Activated CD4-positive, alpha-beta memory T cell treated with anti-CD3 and anti-CD28 coated beads for 36 hours (primary cell): ENCODE results near the gene HOXB3. TPM values are rescaled to one million over a fixed set of nuclear protein-coding genes. Genes with fewer than 3 reads are reported as not detected.
"Not testable (repeated sequence)": the region's sequence is repeated elsewhere in the genome, so short reads cannot be mapped to it uniquely, and the experiment has no call there.

Source experiments
- CTCF ChIA-PET: fragments of 350-600 bp; sonication (Branson Sonifier 250); formaldehyde crosslinking; loops from one replicate; lab custom pipeline; 2021; ENCODE audit warnings: antibody characterized with exemption, inconsistent platforms; lab: Charles Lee
- POLR2A ChIA-PET: fragments of 350-600 bp; sonication (Branson Sonifier 250); formaldehyde crosslinking; loops from one replicate; lab custom pipeline; 2021; ENCODE audit warnings: antibody characterized with exemption; lab: Charles Lee
- DNase-seq: peaks from one replicate; pipeline ENCODE4 v3.0.0-alpha.2; 2020
- H3K27ac Mint-ChIP-seq: one replicate; pipeline ENCODE4 v1.8.0; 2021; ENCODE audit warnings: mixed read lengths
- H3K27me3 Mint-ChIP-seq: one replicate; pipeline ENCODE4 v1.8.0; 2021; ENCODE audit warnings: mixed read lengths
- H3K36me3 Mint-ChIP-seq: one replicate; pipeline ENCODE4 v1.8.0; 2021; ENCODE audit warnings: mixed read lengths
- H3K4me1 Mint-ChIP-seq: one replicate; pipeline ENCODE4 v1.8.0; 2021; ENCODE audit warnings: low read depth, mixed read lengths
- H3K4me3 Mint-ChIP-seq: one replicate; pipeline ENCODE4 v1.8.0; 2021; ENCODE audit warnings: mild to moderate bottlenecking, mixed read lengths
- H3K9me3 Mint-ChIP-seq: one replicate; pipeline ENCODE4 v1.8.0; 2021; ENCODE audit warnings: mixed read lengths
- intact Hi-C: fragments of 100-400 bp; cut with micrococcal nuclease; formaldehyde crosslinking; loops from one replicate; pipeline ENCODE4 v1.15.1; 2023
- total RNA-seq, 2 experiments: library from RNA; stranded (reverse); gene quantifications; one replicate each; pipeline ENCODE4 v1.2.3, GENCODE V29; 2021

The HOXB3 gene
- total RNA-seq, 2 experiments from 2014 or later: 2.6 TPM

GRCh38 chr17:48513666-48514455 is 76.2 kb downstream of the HOXB3 start:
- H3K36me3 Mint-ChIP-seq: no peaks in the 10 kb centered on the region
- intact Hi-C loops: no loop called here
- POLR2A ChIA-PET: interaction anchor here (0.5 to 1.2 kb wide), 2 partner anchors 29 to 828 kb away, joined by 3 read pairs; no protein-coding TSS in a partner anchor
- CTCF ChIA-PET: interaction anchor here (1.3 kb wide), 1 partner anchor 21 kb away, joined by 6 read pairs; no protein-coding TSS in a partner anchor
- H3K4me3 Mint-ChIP-seq: no peak overlapping the region
- H3K4me1 Mint-ChIP-seq: peaks cover 34% of the 10 kb centered on the region
- no peak overlapping the region for H3K27ac Mint-ChIP-seq
- peaks cover 10% of the 10 kb centered on the region for H3K27me3 Mint-ChIP-seq
- no peaks in the 10 kb centered on the region for H3K9me3 Mint-ChIP-seq
- DNase-seq: no peak

GRCh38 chr17:48513097-48513496 is 76.9 kb downstream of the HOXB3 start:
- H3K4me3 Mint-ChIP-seq: peak overlapping the region; percentile 25
- ChIA-PET POLR2A (interaction anchor here (0.5 to 1.2 kb wide), 2 partner anchors 30 to 829 kb away, joined by 3 read pairs; no protein-coding TSS in a partner anchor), CTCF (interaction anchor here (0.7 to 1.3 kb wide), 2 partner anchors 21 to 56 kb away, joined by 4 to 6 read pairs; no protein-coding TSS in a partner anchor)
- intact Hi-C loops: no loop called here
- H3K27me3 Mint-ChIP-seq: peaks cover 10% of the 10 kb centered on the region
- peaks cover 36% of the 10 kb centered on the region for H3K4me1 Mint-ChIP-seq
- no peaks in the 10 kb centered on the region for H3K9me3 Mint-ChIP-seq
- no peaks in the 10 kb centered on the region for H3K36me3 Mint-ChIP-seq
- H3K27ac Mint-ChIP-seq: no peak overlapping the region
- DNase-seq: peak; percentile 27

GRCh38 chr17:48510761-48511604 is 79.1 kb downstream of the HOXB3 start:
- Mint-ChIP-seq H3K4me1 (peaks cover 41% of the 10 kb centered on the region), H3K27me3 (peaks cover 5% of the 10 kb centered on the region), H3K9me3 (no peaks in the 10 kb centered on the region), H3K27ac (peak overlapping the region; percentile 77), H3K36me3 (no peaks in the 10 kb centered on the region), H3K4me3 (peak overlapping the region; percentile 29)
- peak; percentile 62 for DNase-seq
- ChIA-PET CTCF (interaction anchor here (0.8 to 1.4 kb wide), 2 partner anchors 126 to 168 kb away, joined by 3 to 5 read pairs; no protein-coding TSS in a partner anchor), POLR2A (interaction anchor here (0.6 to 1.5 kb wide), 5 partner anchors 9 to 792 kb away, joined by 3 to 4 read pairs (median 4); no protein-coding TSS in a partner anchor)
- intact Hi-C loops: loop anchor here (1.0 to 2.0 kb wide), 3 partner anchors 18 to 52 kb away; no protein-coding TSS in a partner anchor

GRCh38 chr17:48510381-48510760 is 79.7 kb downstream of the HOXB3 start:
- CTCF ChIA-PET: interaction anchor here (0.6 to 1.4 kb wide), 3 partner anchors 126 to 159 kb away, joined by 3 to 5 read pairs (median 3); no protein-coding TSS in a partner anchor

GRCh38 chr17:48509708-48510107 is 80.3 kb downstream of the HOXB3 start:
- H3K4me1 Mint-ChIP-seq: peaks cover 50% of the 10 kb centered on the region
- ChIA-PET POLR2A (interaction anchor here (1.5 kb wide), 1 partner anchor 10 kb away, joined by 3 read pairs; no protein-coding TSS in a partner anchor), CTCF (interaction anchor here (0.6 to 0.9 kb wide), 2 partner anchors 157 to 159 kb away, joined by 3 read pairs; no protein-coding TSS in a partner anchor)
- H3K4me3 Mint-ChIP-seq, H3K9me3 Mint-ChIP-seq, DNase-seq, H3K27ac Mint-ChIP-seq, H3K27me3 Mint-ChIP-seq, H3K36me3 Mint-ChIP-seq: not testable (repeated sequence)
- intact Hi-C loops: loop anchor here (2.0 kb wide), 2 partner anchors 17 to 39 kb away; no protein-coding TSS in a partner anchor

More at GRCh38 chr17:48510381-48510760, 79.7 kb downstream of the HOXB3 start:
- H3K27me3 Mint-ChIP-seq: peaks cover 2% of the 10 kb centered on the region
- H3K9me3 Mint-ChIP-seq: no peaks in the 10 kb centered on the region
- DNase-seq: no peak
- POLR2A ChIA-PET: interaction anchor here (1.5 kb wide), 1 partner anchor 10 kb away, joined by 3 read pairs; no protein-coding TSS in a partner anchor
- no peak overlapping the region for H3K4me3 Mint-ChIP-seq
- H3K36me3 Mint-ChIP-seq: no peaks in the 10 kb centered on the region
- peaks cover 47% of the 10 kb centered on the region for H3K4me1 Mint-ChIP-seq
- H3K27ac Mint-ChIP-seq: peak overlapping the region; percentile 13
- intact Hi-C loops: loop anchor here (2.0 kb wide), 2 partner anchors 18 to 38 kb away; no protein-coding TSS in a partner anchor

- Mint-ChIP-seq H3K4me3 (no peak overlapping the region), H3K27me3 (no peaks in the 10 kb centered on the region)
These were observed 83.8 kb downstream of the HOXB3 start for GRCh38 chr17:48506246-48506645.

GRCh38 chr17:48505788-48506187 is 84.3 kb downstream of the HOXB3 start:
- intact Hi-C loops: no loop called here

More at GRCh38 chr17:48506246-48506645, 83.8 kb downstream of the HOXB3 start:
- POLR2A ChIA-PET: no interaction called here
- no peaks in the 10 kb centered on the region for H3K36me3 Mint-ChIP-seq
- H3K27ac Mint-ChIP-seq: peak overlapping the region; percentile 18
- CTCF ChIA-PET: interaction anchor here (1.1 to 1.6 kb wide), 5 partner anchors 13 to 198 kb away, joined by 3 to 5 read pairs (median 4); no protein-coding TSS in a partner anchor
- H3K9me3 Mint-ChIP-seq: no peaks in the 10 kb centered on the region
- intact Hi-C loops: no loop called here
- DNase-seq: no peak
- peaks cover 26% of the 10 kb centered on the region for H3K4me1 Mint-ChIP-seq

GRCh38 chr17:48504953-48505352 is 85.1 kb downstream of the HOXB3 start:
- Mint-ChIP-seq H3K4me1 (peaks cover 16% of the 10 kb centered on the region), H3K27me3 (no peaks in the 10 kb centered on the region), H3K9me3 (no peaks in the 10 kb centered on the region), H3K36me3 (no peaks in the 10 kb centered on the region), H3K27ac (no peak overlapping the region), H3K4me3 (no peak overlapping the region)
- DNase-seq: no peak
- intact Hi-C loops: no loop called here
- CTCF ChIA-PET: interaction anchor here (1.4 to 2.0 kb wide), 2 partner anchors 13 to 197 kb away, joined by 3 to 10 read pairs; no protein-coding TSS in a partner anchor
- POLR2A ChIA-PET: no interaction called here

More at GRCh38 chr17:48505788-48506187, 84.3 kb downstream of the HOXB3 start:
- Mint-ChIP-seq H3K27ac (peak overlapping the region; percentile 18), H3K4me3 (no peak overlapping the region), H3K4me1 (peaks cover 22% of the 10 kb centered on the region), H3K36me3 (no peaks in the 10 kb centered on the region), H3K9me3 (no peaks in the 10 kb centered on the region), H3K27me3 (no peaks in the 10 kb centered on the region)
- DNase-seq: peak; percentile 72
- ChIA-PET POLR2A (no interaction called here), CTCF (interaction anchor here (1.1 to 1.6 kb wide), 5 partner anchors 14 to 198 kb away, joined by 3 to 5 read pairs (median 4); no protein-coding TSS in a partner anchor)

GRCh38 chr17:48503747-48504146 is 86.3 kb downstream of the HOXB3 start:
- intact Hi-C loops: no loop called here
- ChIA-PET CTCF (interaction anchor here (2.0 kb wide), 1 partner anchor 11 kb away, joined by 10 read pairs; no protein-coding TSS in a partner anchor), POLR2A (no interaction called here)
- no peaks in the 10 kb centered on the region for H3K36me3 Mint-ChIP-seq
- H3K27me3 Mint-ChIP-seq: no peaks in the 10 kb centered on the region
- H3K4me1 Mint-ChIP-seq: peaks cover 16% of the 10 kb centered on the region
- H3K9me3 Mint-ChIP-seq: no peaks in the 10 kb centered on the region
- no peak overlapping the region for H3K4me3 Mint-ChIP-seq
- H3K27ac Mint-ChIP-seq: no peak overlapping the region
- no peak for DNase-seq

- Mint-ChIP-seq H3K4me1 (peaks cover 14% of the 10 kb centered on the region), H3K27me3 (no peaks in the 10 kb centered on the region), H3K27ac (no peak overlapping the region), H3K36me3 (no peaks in the 10 kb centered on the region), H3K9me3 (no peaks in the 10 kb centered on the region), H3K4me3 (no peak overlapping the region)
- DNase-seq: no peak
- ChIA-PET POLR2A (no interaction called here), CTCF (interaction anchor here (0.5 to 2.0 kb wide), 2 partner anchors 11 to 219 kb away, joined by 3 to 10 read pairs; no protein-coding TSS in a partner anchor)
- intact Hi-C loops: no loop called here
These were observed 87.1 kb downstream of the HOXB3 start for GRCh38 chr17:48502901-48503300.

GRCh38 chr17:48502312-48502711 is 87.7 kb downstream of the HOXB3 start:
- CTCF ChIA-PET: no interaction called here
- DNase-seq: no peak
- H3K27me3 Mint-ChIP-seq: no peaks in the 10 kb centered on the region
- H3K27ac Mint-ChIP-seq: no peak overlapping the region
- no peak overlapping the region for H3K4me3 Mint-ChIP-seq
- peaks cover 14% of the 10 kb centered on the region for H3K4me1 Mint-ChIP-seq
- H3K36me3 Mint-ChIP-seq: no peaks in the 10 kb centered on the region
- intact Hi-C loops: no loop called here
- POLR2A ChIA-PET: no interaction called here
- no peaks in the 10 kb centered on the region for H3K9me3 Mint-ChIP-seq
